ENCODE measurements around the gene SPARC.

- TF ChIP-seq CTCF (IDR thresholded peaks at IDR 0.05) (no peak), POLR2A (IDR thresholded peaks at IDR 0.05) (peak; percentile 73)
Observed at GRCh38 chr5:151686674-151687407, at the start of gene SPARC.
